ENCODE measurements around the gene SNX30.

DNA sequence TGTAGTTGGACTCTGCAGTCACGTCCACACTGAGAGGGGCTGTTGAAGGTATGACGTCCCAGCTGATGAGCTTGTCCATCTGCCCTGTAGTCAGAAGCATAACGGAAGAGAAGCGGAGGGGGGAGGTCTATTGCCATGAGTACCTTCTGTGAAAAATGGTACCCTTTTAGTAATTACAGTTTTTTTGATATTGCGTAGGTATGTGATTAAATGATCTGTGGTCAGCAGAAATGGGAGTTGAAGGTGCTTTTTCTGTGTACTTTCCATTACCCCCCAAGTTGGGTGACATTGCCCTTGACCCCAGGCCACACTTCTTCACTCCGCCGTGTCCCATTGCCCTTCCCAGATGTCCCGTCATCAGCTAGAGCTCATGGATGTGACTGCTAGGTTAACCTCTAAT, 45.9 kb downstream of the SNX30 start:
- no peak for TF ChIP-seq CTCF (conservative IDR thresholded peaks at IDR 0.05; ENCODE audit: low read length)
- TF ChIP-seq EZH2phosphoT487 (IDR thresholded peaks at IDR 0.05; ENCODE audit: borderline replicate concordance, low read depth, low read length) = no peak
